HFFc6 (cell line): ENCODE data around the gene INPP5E. TPM values are rescaled to one million over a fixed set of nuclear protein-coding genes. Genes with fewer than 3 reads are reported as not detected.

ENCODE experiments used
- DNase-seq: peaks from one replicate; pipeline ENCODE4 v3.0.0-alpha.2; 2018
- H3K27ac Mint-ChIP-seq: 2 replicates; pipeline ENCODE4 v1.8.0; 2020; ENCODE audit warnings: mild to moderate bottlenecking, mixed read lengths
- H3K27me3 Mint-ChIP-seq: 2 replicates; pipeline ENCODE4 v1.8.0; 2021; ENCODE audit warnings: mild to moderate bottlenecking, moderate library complexity, mixed read lengths; ENCODE audit not compliant: insufficient read depth
- H3K36me3 Mint-ChIP-seq: 2 replicates; pipeline ENCODE4 v1.8.0; 2021; ENCODE audit warnings: low read depth, mixed read lengths
- H3K4me1 Mint-ChIP-seq: 2 replicates; pipeline ENCODE4 v1.8.0; 2020; ENCODE audit warnings: low read depth, mixed read lengths
- H3K4me3 Mint-ChIP-seq: 2 replicates; pipeline ENCODE4 v1.8.0; 2020; ENCODE audit warnings: mild to moderate bottlenecking, moderate library complexity, mixed read lengths
- H3K9me3 Mint-ChIP-seq: 2 replicates; pipeline ENCODE4 v1.8.0; 2020; ENCODE audit warnings: mild to moderate bottlenecking, mixed read lengths
- CTCF ChIP-seq: fragments of 200-600 bp; sonication (generic); IDR thresholded peaks from 2 replicates; pipeline ENCODE4 v1.5.0; 2021; ENCODE audit warnings: antibody characterized with exemption, mild to moderate bottlenecking
- total RNA-seq, 6 experiments: library from RNA; stranded (reverse); fragmentation: NEBNext Ultra II Directional; extraction: Animal tissue kit (Norgen Biotek cat#: 25700); gene quantifications; 2 replicates in 1 of 6; 3 replicates in 5 of 6; pipeline ENCODE4 v1.2.3, GENCODE V29; 2021

The INPP5E gene
- total RNA-seq, 6 experiments from 2014 or later: 11.5 to 14.0 (median 12.3) TPM

GRCh38 chr9:136395345-136396218, 44.1 kb downstream of the INPP5E start:
- TF ChIP-seq CTCF: no peak
- Mint-ChIP-seq H3K27me3 (0 out of 2 replicates have a peak, but pooled peaks cover 2% of the 10 kb centered on the region), H3K36me3 (peaks cover 16% of the 10 kb centered on the region), H3K4me3 (no peak overlapping the region), H3K27ac (no peak overlapping the region), H3K4me1 (peaks cover 14% of the 10 kb centered on the region), H3K9me3 (no peaks in the 10 kb centered on the region)
- DNase-seq: no peak

GRCh38 chr9:136395020-136395340, 44.7 kb downstream of the INPP5E start:
- no peak overlapping the region for H3K4me3 Mint-ChIP-seq

GRCh38 chr9:136394312-136395019, 45.2 kb downstream of the INPP5E start:
- no peak for TF ChIP-seq CTCF
- Mint-ChIP-seq H3K4me3 (no peak overlapping the region), H3K36me3 (peaks cover 20% of the 10 kb centered on the region), H3K27me3 (0 out of 2 replicates have a peak, but pooled peaks cover 2% of the 10 kb centered on the region), H3K9me3 (no peaks in the 10 kb centered on the region), H3K4me1 (peaks cover 14% of the 10 kb centered on the region), H3K27ac (no peak overlapping the region)
- no peak for DNase-seq

More at GRCh38 chr9:136395020-136395340, 44.7 kb downstream of the INPP5E start:
- Mint-ChIP-seq H3K27me3 (0 out of 2 replicates have a peak, but pooled peaks cover 2% of the 10 kb centered on the region), H3K27ac (no peak overlapping the region), H3K9me3 (no peaks in the 10 kb centered on the region), H3K4me1 (peaks cover 14% of the 10 kb centered on the region), H3K36me3 (peaks cover 16% of the 10 kb centered on the region)
- TF ChIP-seq CTCF: no peak
- DNase-seq: no peak

- no peak overlapping the region for H3K4me3 Mint-ChIP-seq
- no peaks in the 10 kb centered on the region for H3K9me3 Mint-ChIP-seq
- DNase-seq: no peak
- H3K27me3 Mint-ChIP-seq: 0 out of 2 replicates have a peak, but pooled peaks cover 2% of the 10 kb centered on the region
- TF ChIP-seq CTCF: no peak
- H3K4me1 Mint-ChIP-seq: peaks cover 5% of the 10 kb centered on the region
- peaks cover 20% of the 10 kb centered on the region for H3K36me3 Mint-ChIP-seq
- no peak overlapping the region for H3K27ac Mint-ChIP-seq
These were observed 46.1 kb downstream of the INPP5E start for GRCh38 chr9:136393531-136393930.

GRCh38 chr9:136392538-136393449, 46.9 kb downstream of the INPP5E start:
- H3K27me3 Mint-ChIP-seq: 0 out of 2 replicates have a peak, but pooled peaks cover 2% of the 10 kb centered on the region
- H3K27ac Mint-ChIP-seq: no peak overlapping the region
- H3K4me3 Mint-ChIP-seq: no peak overlapping the region
- DNase-seq: no peak
- no peak for TF ChIP-seq CTCF
- peaks cover 20% of the 10 kb centered on the region for H3K36me3 Mint-ChIP-seq
- no peaks in the 10 kb centered on the region for H3K9me3 Mint-ChIP-seq
- H3K4me1 Mint-ChIP-seq: no peaks in the 10 kb centered on the region
